GM21717 (cell line): ENCODE data around the gene SERP2.

ENCODE experiments used
- ATAC-seq: cut with Tn5 transposase; IDR thresholded peaks from one replicate; pipeline ENCODE4 v1.9.1; 2021; ENCODE audit warnings: mild to moderate bottlenecking, moderate library complexity; ENCODE audit not compliant: unreplicated experiment

The SERP2 gene

GRCh38 chr13:44409595-44409994 is 36.0 kb downstream of the SERP2 start:
- no peak for ATAC-seq

- no peak for ATAC-seq
These were observed 36.8 kb downstream of the SERP2 start for GRCh38 chr13:44410328-44410859.

GRCh38 chr13:44411841-44412240 is 38.2 kb downstream of the SERP2 start:
- ATAC-seq = no peak

GRCh38 chr13:44412346-44412935 is 38.8 kb downstream of the SERP2 start:
- ATAC-seq = no peak

- no peak for ATAC-seq
These were observed 39.5 kb downstream of the SERP2 start for GRCh38 chr13:44413095-44413494.

DNA sequence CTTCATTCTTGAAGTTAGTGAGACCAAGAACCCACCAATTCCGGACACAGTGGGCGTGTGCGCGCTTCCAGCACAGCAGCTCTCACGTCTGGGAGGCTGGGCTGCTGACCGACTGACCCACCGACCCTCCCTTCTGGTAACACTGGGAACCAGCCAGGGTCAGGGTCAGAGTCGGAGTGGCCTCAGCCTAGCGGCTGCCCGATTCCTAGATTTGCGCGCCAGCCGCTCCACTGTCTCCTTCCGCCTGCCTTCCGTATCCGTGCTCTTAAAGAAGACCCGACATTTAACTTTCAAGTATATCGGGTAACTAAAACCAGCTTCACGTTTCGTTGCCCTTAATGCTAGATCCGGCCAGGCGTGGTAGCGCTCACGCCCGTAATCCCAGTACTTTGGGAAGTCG is 41.1 kb downstream of the SERP2 start:
- ATAC-seq = no peak

DNA sequence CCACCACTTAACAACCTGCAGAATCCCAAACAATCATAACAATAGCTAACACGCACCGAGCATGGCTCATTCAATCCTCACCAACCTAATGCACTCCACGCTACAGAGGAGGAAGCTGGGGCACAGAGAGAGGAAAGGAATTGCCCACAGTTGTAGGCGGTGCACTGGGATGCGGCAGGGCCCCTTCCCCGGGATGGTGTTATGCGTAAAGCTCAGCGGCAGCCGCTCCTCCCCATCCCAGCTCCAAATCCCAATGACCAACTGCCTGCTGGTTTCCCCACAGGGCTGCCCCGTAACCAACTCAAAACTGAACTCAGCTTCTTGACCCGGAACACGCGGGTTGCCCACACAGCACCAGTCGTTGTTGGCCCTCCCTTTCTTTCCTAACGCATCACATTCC is 42.2 kb downstream of the SERP2 start:
- no peak for ATAC-seq

DNA sequence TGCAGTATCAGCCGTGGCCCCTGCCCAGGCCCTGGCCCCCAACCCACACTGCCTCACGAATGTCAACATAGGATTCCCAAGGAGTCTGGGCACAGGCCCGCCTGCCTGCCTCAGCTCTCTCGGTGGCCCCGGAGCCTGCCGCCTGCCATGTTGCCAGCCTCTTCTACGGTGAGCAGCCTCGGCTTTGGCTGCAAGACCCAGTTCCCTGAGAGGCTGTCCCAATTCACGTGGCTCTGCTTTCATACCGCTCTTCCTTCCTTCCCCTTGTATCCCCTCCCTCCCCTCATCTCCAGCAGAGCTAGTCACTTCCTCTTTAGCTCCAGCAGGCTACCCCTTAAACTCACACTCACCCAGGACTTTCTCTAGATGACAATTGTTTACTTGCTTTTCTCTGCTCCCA is 42.7 kb downstream of the SERP2 start:
- no peak for ATAC-seq

GRCh38 chr13:44416744-44417143 is 43.1 kb downstream of the SERP2 start:
- no peak for ATAC-seq

- ATAC-seq = no peak
These were observed 43.8 kb downstream of the SERP2 start for GRCh38 chr13:44417446-44417845.

DNA sequence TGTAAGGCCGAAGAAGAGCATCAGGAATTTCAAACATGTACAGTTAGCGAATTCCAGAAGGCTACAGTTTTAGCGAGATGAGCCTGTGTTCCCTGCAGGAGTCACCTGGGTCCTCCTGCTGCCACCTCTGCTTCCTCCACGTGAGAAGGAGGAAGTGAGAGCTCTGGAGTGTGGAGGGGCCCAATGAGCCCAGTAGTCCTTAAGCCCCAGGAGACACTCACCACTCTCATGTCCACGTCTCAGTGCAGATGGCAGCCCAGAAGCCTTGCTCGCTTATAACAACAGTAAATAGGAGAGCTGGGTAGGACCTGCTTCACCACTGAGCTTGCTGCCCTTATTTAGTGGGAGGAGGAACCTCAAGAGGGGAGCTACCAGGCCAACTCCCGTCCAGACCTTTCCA is 44.3 kb downstream of the SERP2 start:
- no peak for ATAC-seq

GRCh38 chr13:44420376-44421220 is 47.0 kb downstream of the SERP2 start:
- ATAC-seq = no peak

DNA sequence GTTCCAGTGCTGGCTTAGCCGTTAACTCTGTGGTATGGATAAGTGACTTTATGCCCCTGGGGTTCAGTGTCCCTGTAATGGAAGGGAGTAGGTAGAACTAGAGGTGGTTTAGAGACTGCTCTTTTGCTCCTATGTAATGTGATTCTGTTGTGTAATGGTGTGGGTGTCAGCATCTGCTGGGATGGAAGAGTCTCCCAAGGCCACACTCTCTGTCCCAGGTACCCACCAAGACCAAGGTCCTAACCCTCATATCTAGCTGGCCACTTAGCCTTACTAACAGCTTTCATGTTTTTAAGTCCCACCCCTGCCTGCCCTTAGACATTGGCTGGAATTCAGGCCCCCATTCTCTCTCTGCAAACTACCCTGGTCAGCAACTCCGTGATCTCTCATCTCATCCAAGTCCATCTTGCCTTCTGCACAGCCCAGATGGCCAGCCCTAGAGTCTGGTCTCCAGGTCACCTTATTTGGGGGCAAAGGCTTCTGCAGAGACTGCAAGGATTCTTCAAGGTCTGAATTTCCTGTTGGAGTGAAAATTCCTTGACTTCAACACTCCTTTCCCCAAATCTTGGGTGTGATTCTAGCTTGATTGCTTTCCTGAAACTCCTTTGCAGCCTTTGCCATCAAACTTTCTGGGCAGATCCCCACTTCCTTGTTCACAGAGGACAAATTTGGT is 48.4 kb downstream of the SERP2 start:
- ATAC-seq = no peak

GRCh38 chr13:44422755-44423643 is 49.4 kb downstream of the SERP2 start:
- ATAC-seq = no peak

GRCh38 chr13:44423824-44424223 is 50.2 kb downstream of the SERP2 start:
- no peak for ATAC-seq

DNA sequence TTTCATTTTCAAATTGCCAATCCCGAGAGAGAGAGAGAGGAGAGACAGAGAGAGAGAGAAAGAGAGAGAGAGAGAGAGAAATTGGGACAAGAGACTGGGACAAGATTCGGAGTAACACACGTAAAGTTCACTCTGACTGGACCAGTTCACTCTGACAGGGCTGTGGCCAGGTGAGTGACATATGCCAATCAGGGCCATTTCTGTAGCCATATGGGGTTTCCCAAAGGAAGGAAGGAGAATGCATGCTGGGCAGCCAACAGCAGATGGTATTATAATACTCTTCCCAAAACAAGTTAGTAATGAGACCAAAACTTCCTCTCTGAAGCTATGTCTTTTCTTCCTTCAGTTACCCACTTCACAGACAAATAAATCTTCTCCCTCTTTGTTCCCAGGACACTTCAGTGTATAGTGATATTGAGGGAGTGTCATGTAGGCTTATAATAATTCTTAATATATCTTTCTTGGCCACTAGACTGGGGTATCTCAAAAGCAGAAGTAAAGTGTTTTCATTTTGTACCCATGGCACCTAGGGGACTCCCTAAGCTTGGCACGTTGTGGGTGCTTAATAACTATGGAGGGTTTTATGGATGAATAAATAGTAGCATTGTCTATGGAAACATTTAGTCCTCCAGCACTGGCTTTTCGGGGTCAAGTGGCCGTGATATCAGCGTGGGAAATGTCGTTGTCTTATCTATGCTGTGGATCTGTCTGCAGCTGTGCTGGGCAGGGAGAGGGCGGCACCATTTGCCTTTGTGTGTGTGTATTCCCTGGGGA is 51.6 kb downstream of the SERP2 start:
- no peak for ATAC-seq

DNA sequence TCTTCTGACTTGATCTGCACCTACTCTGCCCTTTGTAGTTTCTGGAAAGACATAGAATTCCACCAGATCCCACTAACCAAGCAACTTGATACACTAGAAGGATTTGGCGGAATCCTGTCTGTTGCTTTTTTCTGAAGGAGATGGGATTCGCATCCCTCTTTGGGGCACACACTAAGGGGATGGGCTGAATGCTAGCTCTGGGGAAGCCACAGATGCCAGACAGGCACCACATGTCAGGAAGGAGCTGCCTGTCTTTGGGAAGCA is 52.1 kb downstream of the SERP2 start:
- no peak for ATAC-seq

- no peak for ATAC-seq
These were observed 52.8 kb downstream of the SERP2 start for GRCh38 chr13:44426461-44426860.

DNA sequence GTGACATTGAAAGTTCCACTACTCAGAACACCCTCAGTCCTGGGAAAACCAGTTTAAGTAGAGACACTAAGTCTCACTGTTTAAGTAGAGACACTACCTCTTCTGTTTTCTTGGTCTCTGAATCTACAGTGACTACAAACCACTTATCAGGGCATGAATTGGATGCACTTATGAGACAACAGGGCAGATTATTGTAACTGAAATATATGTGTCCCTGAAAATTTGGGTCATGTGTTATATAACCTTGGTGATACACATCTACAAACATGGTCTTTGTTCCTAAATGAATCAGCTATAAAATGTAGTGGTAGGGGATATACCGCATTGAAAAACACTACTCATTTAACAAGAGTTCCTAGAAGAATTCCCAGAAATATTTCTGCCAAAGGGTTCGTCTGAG is 55.7 kb downstream of the SERP2 start:
- ATAC-seq = no peak

GRCh38 chr13:44431150-44431549 is 57.5 kb downstream of the SERP2 start:
- ATAC-seq = no peak
